Amniotic stem cell (primary cell): ENCODE results near the gene LMTK2.

Experiments
- DNase-seq: peaks from one replicate; lab custom pipeline; 2025; lab: John Stamatoyannopoulos, UW

LMTK2 gene

GRCh38 chr7:98175260-98175940 is 68.7 kb downstream of the LMTK2 start:
- DNase-seq, result no peak

DNA sequence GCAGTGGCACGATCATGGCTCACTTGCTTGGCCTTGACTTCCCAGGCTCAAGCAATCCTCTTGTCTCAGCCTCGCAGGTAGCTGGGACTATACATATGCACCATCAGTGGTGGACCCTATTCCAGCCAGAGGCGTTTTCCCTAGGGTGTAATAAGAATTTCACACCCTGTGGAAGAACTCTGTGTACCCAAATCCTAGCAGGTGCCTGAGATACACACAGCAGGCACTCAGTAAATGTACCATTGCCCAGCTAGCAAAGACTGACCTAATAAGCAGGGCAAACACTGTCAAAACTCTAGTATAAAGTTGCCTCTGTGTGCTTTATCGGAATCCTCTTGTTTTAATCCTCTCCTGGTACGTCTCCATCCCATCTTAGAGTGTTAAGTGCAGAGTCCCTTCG is 70.9 kb downstream of the LMTK2 start:
- no peak for DNase-seq

DNA sequence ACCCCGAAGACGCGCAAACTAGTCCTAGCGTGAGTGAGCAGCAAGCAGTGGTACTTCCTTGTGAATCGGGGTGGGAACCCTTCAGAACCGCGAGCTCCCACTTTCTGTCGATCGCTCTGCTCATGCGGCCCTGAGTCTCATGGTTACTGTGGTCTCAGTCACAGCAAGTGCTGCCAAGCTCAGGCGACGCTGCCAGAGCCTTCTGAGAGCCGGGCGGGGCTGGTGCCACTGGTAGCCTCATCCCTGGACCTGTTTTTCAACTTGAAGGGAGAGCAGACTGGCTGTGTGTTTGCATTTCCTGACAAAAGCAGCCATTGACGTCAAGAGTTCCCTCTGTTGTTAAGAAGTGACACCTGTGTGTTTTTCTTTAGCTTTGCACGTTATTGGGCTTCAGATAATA is 71.7 kb downstream of the LMTK2 start:
- no peak for DNase-seq

- DNase-seq, result no peak
Measured at GRCh38 chr7:98178762-98179490, 72.3 kb downstream of the LMTK2 start.

GRCh38 chr7:98180751-98181150 is 74.1 kb downstream of the LMTK2 start:
- DNase-seq, result no peak

DNA sequence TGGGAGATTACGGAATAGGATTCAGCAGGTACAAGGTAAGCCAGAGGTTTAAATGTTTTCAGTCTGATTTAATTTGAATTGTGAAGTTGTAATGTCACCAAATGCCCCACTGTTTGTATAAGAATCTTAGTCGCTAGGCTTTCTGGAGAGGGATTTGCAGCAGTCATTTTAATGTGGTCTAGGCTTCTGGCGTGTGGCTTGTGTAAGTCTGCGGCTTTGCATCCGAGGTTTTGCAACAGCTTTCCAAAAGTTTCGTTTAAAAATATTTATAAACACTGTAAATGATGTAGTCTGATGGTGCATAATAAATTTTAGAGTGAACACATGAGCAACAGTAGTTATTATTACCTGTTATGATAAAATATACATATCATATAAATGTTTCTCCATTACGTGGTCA is 78.4 kb downstream of the LMTK2 start:
- DNase-seq, result no peak

- DNase-seq, result no peak
Measured at GRCh38 chr7:98186452-98187137, 79.9 kb downstream of the LMTK2 start.

DNA sequence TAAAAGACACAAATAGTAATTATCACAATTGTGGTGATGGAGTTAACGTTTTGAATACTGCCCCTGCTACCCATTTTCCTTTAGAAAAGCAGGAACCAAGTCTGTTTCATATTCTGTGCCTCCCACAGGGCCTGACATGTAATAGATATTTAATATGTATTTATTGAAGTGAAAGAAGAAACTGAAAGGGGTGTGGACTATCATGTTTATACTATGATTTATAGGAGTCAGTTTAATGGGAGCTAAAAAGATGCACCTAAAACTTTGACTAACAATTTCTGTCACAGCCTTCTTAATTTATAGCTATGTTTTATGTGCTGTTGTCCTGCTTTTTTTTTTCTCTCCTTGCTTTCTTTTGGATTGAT is 80.5 kb downstream of the LMTK2 start:
- no peak for DNase-seq

- no peak for DNase-seq
Measured at GRCh38 chr7:98189559-98189958, 82.9 kb downstream of the LMTK2 start.

GRCh38 chr7:98191668-98192431 is 85.2 kb downstream of the LMTK2 start:
- DNase-seq, result no peak

- DNase-seq, result no peak
Measured at GRCh38 chr7:98192781-98193457, 86.3 kb downstream of the LMTK2 start.

GRCh38 chr7:98193474-98194180 is 87.0 kb downstream of the LMTK2 start:
- no peak for DNase-seq

DNA sequence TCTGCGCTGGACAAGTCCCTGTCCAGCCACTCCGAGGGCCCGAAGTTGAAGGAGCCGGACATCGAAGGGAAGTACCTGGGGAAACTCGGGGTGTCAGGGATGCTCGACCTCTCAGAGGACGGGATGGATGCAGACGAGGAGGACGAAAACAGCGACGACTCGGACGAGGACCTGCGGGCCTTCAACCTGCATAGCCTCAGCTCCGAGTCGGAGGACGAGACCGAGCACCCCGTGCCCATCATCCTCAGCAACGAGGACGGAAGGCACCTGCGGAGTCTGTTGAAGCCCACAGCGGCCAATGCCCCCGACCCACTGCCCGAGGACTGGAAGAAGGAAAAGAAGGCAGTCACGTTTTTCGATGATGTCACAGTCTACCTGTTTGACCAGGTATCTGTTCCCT is 87.5 kb downstream of the LMTK2 start:
- no peak for DNase-seq

DNA sequence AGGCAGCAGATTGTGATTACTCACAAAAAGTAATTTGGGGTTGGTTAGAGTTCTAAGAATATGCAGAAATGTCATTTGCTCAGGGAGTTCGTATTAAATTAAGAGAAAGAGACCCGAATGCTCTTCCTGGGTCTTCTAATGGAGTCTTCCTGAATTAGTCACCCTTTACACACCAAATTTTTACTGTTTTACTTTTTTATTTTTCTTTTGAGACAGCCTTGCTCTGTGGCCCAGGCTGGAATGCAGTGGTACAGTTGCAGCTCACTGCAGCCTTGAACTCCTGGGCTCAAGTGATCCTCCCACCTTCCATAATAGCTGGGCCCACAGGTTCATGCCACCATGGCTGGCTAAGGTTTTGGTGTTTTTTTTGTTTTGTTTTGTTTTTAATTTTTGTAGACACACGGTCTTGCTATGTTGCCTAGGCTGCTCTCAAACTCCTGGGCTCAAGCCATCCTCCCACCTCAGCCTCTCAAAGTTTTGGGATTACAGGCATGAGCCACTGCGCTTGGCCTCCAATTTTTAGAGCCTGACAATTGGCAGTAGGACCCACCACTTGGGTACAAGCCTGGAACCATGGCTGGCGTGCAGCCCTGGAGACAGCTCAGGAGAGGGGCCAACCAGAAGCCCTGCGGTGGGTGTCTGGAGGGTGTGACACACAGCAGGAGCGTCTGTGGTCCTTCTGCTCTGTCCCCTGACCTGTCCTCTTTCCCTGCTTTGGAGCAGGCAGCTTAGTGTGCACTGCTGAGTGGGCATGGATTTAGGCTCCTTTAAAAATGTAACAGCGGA is 88.2 kb downstream of the LMTK2 start:
- DNase-seq, result no peak

DNA sequence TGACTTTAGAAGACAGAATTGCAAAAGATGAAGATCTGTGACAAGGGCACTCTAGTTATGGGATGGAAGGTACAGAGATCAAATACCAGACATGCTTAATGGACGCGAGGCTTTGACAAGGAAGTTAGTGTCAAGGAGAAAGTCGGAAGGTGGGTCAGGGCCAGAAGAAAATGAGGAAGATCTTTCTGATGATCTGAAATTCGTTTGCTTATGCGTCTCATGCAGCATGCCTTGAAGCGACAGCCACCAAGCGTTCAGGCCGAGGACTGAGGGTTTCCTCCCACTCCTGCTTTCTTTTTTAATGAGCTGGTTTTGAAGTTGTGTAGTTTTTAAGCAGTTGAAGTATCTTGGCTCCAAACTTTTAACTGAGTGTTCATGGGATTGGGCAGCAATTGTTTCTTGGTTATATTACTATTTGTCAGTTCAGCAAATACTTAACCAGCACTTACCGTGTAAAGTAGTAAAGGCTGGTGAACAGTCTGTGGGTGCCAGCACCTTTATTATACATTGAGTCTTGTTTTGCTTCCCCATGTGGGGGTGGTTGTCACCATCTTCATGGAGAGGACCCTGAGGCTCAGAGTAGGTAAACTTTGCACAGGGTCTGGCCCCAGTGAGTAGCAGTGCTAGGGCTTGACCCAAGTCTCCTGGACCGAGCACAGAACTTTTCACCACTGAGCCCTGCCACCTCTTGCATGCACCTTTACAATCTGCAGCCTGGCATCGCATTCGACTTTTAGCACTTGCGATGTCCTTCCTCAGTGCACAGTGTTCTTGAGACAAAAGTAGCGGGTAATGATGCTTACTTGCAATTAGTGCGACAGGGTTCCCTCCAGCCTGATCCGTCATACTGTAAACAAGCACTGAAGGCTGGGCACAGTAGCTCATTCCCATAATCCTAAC is 90.3 kb downstream of the LMTK2 start:
- DNase-seq, result no peak

DNA sequence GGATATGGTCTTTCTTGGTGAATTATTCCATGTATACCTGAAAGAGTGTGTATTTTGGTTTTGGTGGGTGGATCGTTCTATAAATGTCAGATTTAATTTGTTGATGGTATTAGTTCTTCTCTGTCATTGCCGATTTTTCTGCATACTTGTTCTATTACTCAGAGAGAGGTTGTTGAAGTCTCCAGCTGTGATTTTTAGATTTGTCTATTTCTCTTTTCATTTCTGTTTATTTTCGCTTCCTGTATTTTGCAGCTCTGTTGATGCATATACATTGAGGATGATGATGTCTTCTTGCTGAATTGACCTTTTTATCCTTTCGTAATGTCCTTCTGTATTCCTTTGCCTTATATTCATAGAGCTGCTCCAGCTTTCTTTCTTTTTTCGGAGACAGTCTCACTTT is 92.5 kb downstream of the LMTK2 start:
- DNase-seq, result no peak

DNA sequence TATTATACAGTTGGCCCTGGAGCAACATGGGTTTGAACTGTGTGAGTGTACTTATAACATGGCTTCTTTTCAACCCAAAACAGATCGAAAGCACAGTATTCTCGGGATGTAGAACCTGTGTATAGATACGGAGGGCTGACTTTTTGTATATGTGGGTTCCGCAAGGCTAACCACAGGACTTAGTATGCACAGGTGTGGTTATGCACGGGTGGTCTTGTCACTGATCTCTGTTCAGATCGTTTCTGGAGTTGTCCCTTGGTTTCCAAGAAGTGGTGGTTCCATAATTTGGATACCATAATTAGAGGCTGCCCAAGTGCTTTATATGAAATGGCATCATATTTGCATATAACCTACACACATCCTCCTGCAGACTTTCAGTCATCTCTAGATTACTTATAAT is 93.7 kb downstream of the LMTK2 start:
- DNase-seq, result no peak

DNA sequence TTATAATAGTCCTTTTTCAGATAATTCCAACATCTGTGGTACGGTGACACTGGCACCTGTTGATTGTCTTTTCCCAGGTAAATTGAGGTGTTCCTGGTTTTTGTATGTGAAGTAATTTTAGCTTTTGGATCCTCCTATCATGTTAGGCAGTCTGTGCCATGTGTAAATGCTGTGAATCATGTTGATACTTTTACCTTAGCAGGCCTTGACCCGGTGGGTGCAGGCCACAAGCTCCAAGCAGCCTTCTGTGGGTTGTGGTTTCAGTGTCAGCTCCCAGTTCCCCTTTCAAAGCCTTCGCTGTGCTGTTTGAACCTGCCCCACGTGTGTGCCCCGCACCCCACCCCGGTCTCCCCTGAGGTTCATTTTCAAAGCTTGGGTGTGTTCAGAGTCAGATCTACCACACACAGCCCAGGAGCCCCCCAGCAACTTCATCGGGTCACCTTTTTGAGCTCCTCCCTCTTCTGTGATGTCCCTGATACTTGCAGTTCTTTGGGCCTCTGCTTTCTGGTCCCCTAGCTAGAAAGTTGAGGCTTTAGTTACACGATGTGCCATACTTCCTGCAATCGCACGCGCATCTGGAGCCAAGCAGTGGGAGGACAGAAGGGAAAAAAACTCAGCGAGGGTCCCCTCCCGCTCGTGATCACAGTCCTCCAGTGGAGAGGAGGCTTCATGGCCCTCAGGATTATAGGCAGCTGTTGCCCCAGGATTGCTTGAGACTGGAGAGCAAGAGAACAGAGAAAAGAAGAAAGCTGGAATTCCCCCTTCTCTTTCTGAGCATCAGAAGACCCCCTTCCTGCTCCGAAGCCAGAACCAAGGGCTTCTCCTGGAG is 95.9 kb downstream of the LMTK2 start:
- no peak for DNase-seq
